Heart right ventricle (tissue), 16 donors: ENCODE data around the gene COL16A1. TPM values are rescaled to one million over a fixed set of nuclear protein-coding genes. Genes with fewer than 3 reads are reported as not detected.

Source experiments
- ATAC-seq, 8 donors: fragments of 200-7000 bp; cut with Tn5 transposase; one replicate each; pipeline ENCODE4 v1.9.1; 2020; ENCODE audit warnings: mild to moderate bottlenecking in 8 of 8, moderate library complexity in 8 of 8, moderate number of reproducible peaks in 1 of 8
- DNase-seq, 2 donors: peaks; one replicate each; pipeline ENCODE4 v3.0.0-alpha.2; 2020
- H3K27ac ChIP-seq, 10 donors: fragments of 200-600 bp; sonication (generic) in 2 of 10; one replicate each; pipeline versions ENCODE4 v1.5.0 to v1.8.0; 2020 to 2022; ENCODE audit warnings: mild to moderate bottlenecking in 3 of 10
- H3K27me3 ChIP-seq, 7 donors: fragments of 200-600 bp; one replicate each; pipeline ENCODE4 v1.8.0; 2021 to 2022; ENCODE audit warnings: mild to moderate bottlenecking in 2 of 7
- H3K36me3 ChIP-seq, 9 donors: fragments of 200-600 bp; sonication (generic) in 1 of 9; one replicate each; pipeline versions ENCODE4 v1.5.0 to v1.8.0; 2020 to 2022; ENCODE audit warnings: mild to moderate bottlenecking in 2 of 9
- H3K4me1 ChIP-seq, 9 donors: fragments of 200-600 bp; sonication (generic) in 1 of 9; one replicate each; pipeline versions ENCODE4 v1.5.0 to v1.8.0; 2020 to 2022; ENCODE audit warnings: mild to moderate bottlenecking in 4 of 9
- H3K4me3 ChIP-seq, 10 donors: fragments of 200-600 bp; sonication (generic) in 2 of 10; one replicate each; pipeline versions ENCODE4 v1.5.0 to v1.8.0; 2020 to 2022; ENCODE audit warnings: mild to moderate bottlenecking in 7 of 10, moderate library complexity in 2 of 10
- H3K9me3 ChIP-seq, 11 donors: fragments of 200-600 bp in 10 of 11; sonication (generic) in 2 of 11; one replicate each; pipeline versions ENCODE4 v1.5.0 to v1.8.0; 2013 to 2022; ENCODE audit warnings: mild to moderate bottlenecking in 2 of 11, control low read depth in 1 of 11, moderate library complexity in 1 of 11
- CTCF ChIP-seq, 9 donors: fragments of 200-600 bp; sonication (generic) in 2 of 9; IDR thresholded peaks; one replicate each; pipeline versions ENCODE4 v1.5.0 to v1.8.0; 2021 to 2022; ENCODE audit warnings: antibody characterized with exemption in 9 of 9, mild to moderate bottlenecking in 5 of 9, moderate library complexity in 1 of 9
- WGBS, 2 donors: extraction: QIAGEN DNeasy Blood & Tissue Kit; methylation state at CpG; one replicate each; pipeline ENCODE4 v1.1.7; 2013; ENCODE audit warnings: inconsistent platforms in 1 of 2; 5-methylcytosine and 5-hydroxymethylcytosine counted together
- intact Hi-C, 10 donors: fragments of 100-400 bp; cut with DNase I; formaldehyde crosslinking; loops; one replicate each; pipeline versions ENCODE4 v1.11.1 to v1.14.2; 2022
- polyA plus RNA-seq, 2 donors: library from polyadenylated mRNA; stranded (reverse); fragments of 200-250 nt; gene quantifications; one replicate each; pipeline ENCODE4 v1.2.3, GENCODE V29; 2013
- total RNA-seq, 10 donors: library from RNA; stranded (reverse); fragmentation: NEBNext Ultra II Directional in 3 of 10; extraction: Animal tissue kit (Norgen Biotek cat#: 25700) in 3 of 10; gene quantifications; one replicate each; pipeline versions ENCODE4 v1.2.1 to v1.2.4, GENCODE V29; 2021 to 2023
- donor health status: Arrhythmogenic right ventricular cardiomyopathy.
- donor health status: ischemic (EF 13 %, LVEDD 7.1; RV severe dilation, severe dysfunction).
- donor health status: healthy with polysubstance abuse.
- donor health status: DM: no; HTN: yes; CAD: no.
- donor health status: DM: no; HTN: no; CAD: no.
- donor health status: ischemic (EF 25% LVEDD 6.9; RV normal size, moderate dysfunction).
- donor health status: ischemic (EF 25% LVEDD 5.7; RV mildly dilated, moderate dysfunction).
- donor health status: healthy.
- donor health status: DM: yes; HTN: yes; CAD: no.
- donor health status: Ischemic cardiomyopathy.
- donor health status: ischemic (EF 35%, LVEDD 5.7; RV mildly dilated, moderate dysfunction).
- donor health status: nonischemic (EF 11% LVEDD 7.7; RV severe dilation, severe dysfunction).
- donor health status: DM: yes; HTN: yes; CAD: no.
- donor health status: PGD.
- donor health status: ischemic (EF 29% LVEDD 5.4; RV normal size, mild dysfunction).
- donor health status: nonischemic (EF 23%, LVEDD 6.1; RV moderate dilation, normal function).

Gene COL16A1
- total and polyA plus RNA-seq, 12 donors: 7.4 to 35.3 (median 16.6) TPM

- no peak for TF ChIP-seq CTCF (IDR thresholded peaks at IDR 0.05)
- Histone ChIP-seq H3K4me3 (no peak overlapping the region), H3K36me3 (peaks cover 0 to 5% (median 0%) of the 10 kb centered on the region in 9 donors), H3K27me3 (peaks cover 0 to 21% (median 9%) of the 10 kb centered on the region in 7 donors), H3K9me3 (no peaks in the 10 kb centered on the region), H3K4me1 (peaks cover 17 to 45% (median 34%) of the 10 kb centered on the region in 9 donors), H3K27ac (peak overlapping the region in 9 of 10 donors; percentile 4 to 58 (median 39))
- DNase-seq (peak in 1 of 2 donors; percentile 56), ATAC-seq (peak in 4 of 8 donors; percentile 10 to 51 (median 32))
- intact Hi-C loops: loop anchor here in 1 of 10 donors (5.0 kb wide), 1 partner anchor 60 kb away; no protein-coding TSS in a partner anchor
- 55 to 76% methylated on average over 15 of the region's 15 CpGs for WGBS, 2 donors
Measured at GRCh38 chr1:31621847-31622730, 81.7 kb downstream of the COL16A1 start.

GRCh38 chr1:31621498-31621820 is 82.4 kb downstream of the COL16A1 start:
- Histone ChIP-seq H3K4me1 (peaks cover 10 to 39% (median 29%) of the 10 kb centered on the region in 9 donors), H3K4me3 (no peak overlapping the region), H3K27me3 (peaks cover 0 to 27% (median 10%) of the 10 kb centered on the region in 7 donors), H3K27ac (peak overlapping the region in 3 of 10 donors; percentile 39 to 58 (median 51)), H3K9me3 (no peaks in the 10 kb centered on the region), H3K36me3 (no peaks in the 10 kb centered on the region)
- no peak for DNase-seq
- intact Hi-C loops: loop anchor here in 1 of 10 donors (5.0 kb wide), 1 partner anchor 59 kb away; no protein-coding TSS in a partner anchor
- WGBS, 2 donors: 94 to 97% methylated on average over 5 of the region's 5 CpGs
- TF ChIP-seq CTCF (IDR thresholded peaks at IDR 0.05): no peak
- no peak for ATAC-seq

- Histone ChIP-seq H3K36me3 (no peaks in the 10 kb centered on the region), H3K4me3 (no peak overlapping the region), H3K4me1 (peaks cover 6 to 33% (median 28%) of the 10 kb centered on the region in 9 donors), H3K27me3 (peaks cover 0 to 31% (median 10%) of the 10 kb centered on the region in 7 donors), H3K9me3 (no peaks in the 10 kb centered on the region), H3K27ac (peak overlapping the region in 1 of 10 donors; percentile 39)
- DNase-seq (no peak), ATAC-seq (no peak)
- TF ChIP-seq CTCF (IDR thresholded peaks at IDR 0.05): no peak
- intact Hi-C loops: loop anchor here in 1 of 10 donors (5.0 kb wide), 1 partner anchor 59 kb away; no protein-coding TSS in a partner anchor
- 94 to 97% methylated on average over 20 of the region's 20 CpGs for WGBS, 2 donors
Measured at GRCh38 chr1:31620631-31621497, 83.0 kb downstream of the COL16A1 start.
